Caco-2 (cell line): ENCODE results near the gene MYF5. TPM values are rescaled to one million over a fixed set of nuclear protein-coding genes. Genes with fewer than 3 reads are reported as not detected.

Experiments
- BruUV-seq: library from RNA; stranded (reverse); fragments of 400-500 nt; replicated peaks from 2 replicates; lab custom pipeline; 2021; lab: Mats Ljungman, UMichigan
- CTCF ChIA-PET: fragments of 300-600 bp; sonication (Branson Sonifier 250); formaldehyde crosslinking; loops from one replicate; lab custom pipeline; 2022; ENCODE audit warnings: antibody characterized with exemption; lab: Charles Lee
- POLR2A ChIA-PET: fragments of 300-600 bp; sonication (Branson Sonifier 250); formaldehyde crosslinking; loops from one replicate; lab custom pipeline; 2022; ENCODE audit warnings: antibody characterized with exemption; lab: Charles Lee
- DNase-seq, 2 experiments: peaks; one replicate each; pipeline versions ENCODE4 v3.0.0 to v3.0.0-alpha.2; 2020 to 2022
- H3K27me3 ChIP-seq: replicated peaks from 2 replicates; pipeline ENCODE4 v1.6.0; 2011; ENCODE audit warnings: low read length; ENCODE audit not compliant: control insufficient read depth, insufficient read depth
- H3K36me3 ChIP-seq: 2 replicates; pipeline ENCODE4 v1.5.1; 2011; ENCODE audit warnings: low read length; ENCODE audit not compliant: control insufficient read depth, insufficient read depth
- H3K4me1 ChIP-seq: fragments of 250-450 bp; sonication (Bioruptor Pico); 2 replicates; pipeline ENCODE4 v1.5.1; 2020; ENCODE audit warnings: mild to moderate bottlenecking
- H3K4me3 ChIP-seq: 2 replicates; pipeline ENCODE4 v1.5.1; 2011; ENCODE audit warnings: low read depth, mild to moderate bottlenecking, control low read depth, low read length
- H3K9me3 ChIP-seq: fragments of 250-450 bp; sonication (Bioruptor Pico); 2 replicates; pipeline ENCODE4 v1.5.1; 2020; ENCODE audit warnings: mild to moderate bottlenecking, moderate library complexity
- H3K27ac Mint-ChIP-seq: one replicate; pipeline ENCODE4 v1.8.0; 2022; ENCODE audit warnings: mixed read lengths; ENCODE audit not compliant: unreplicated experiment
- H3K27me3 Mint-ChIP-seq: one replicate; pipeline ENCODE4 v1.8.0; 2022; ENCODE audit warnings: mixed read lengths; ENCODE audit not compliant: insufficient read depth, unreplicated experiment
- H3K36me3 Mint-ChIP-seq: one replicate; pipeline ENCODE4 v1.8.0; 2022; ENCODE audit warnings: mild to moderate bottlenecking, mixed read lengths; ENCODE audit not compliant: insufficient read depth, unreplicated experiment
- H3K4me1 Mint-ChIP-seq: one replicate; pipeline ENCODE4 v1.8.0; 2022; ENCODE audit warnings: low read depth, mixed read lengths; ENCODE audit not compliant: unreplicated experiment
- H3K4me3 Mint-ChIP-seq: one replicate; pipeline ENCODE4 v1.8.0; 2022; ENCODE audit warnings: mild to moderate bottlenecking, moderate library complexity, mixed read lengths; ENCODE audit not compliant: unreplicated experiment
- H3K9me3 Mint-ChIP-seq: one replicate; pipeline ENCODE4 v1.8.0; 2022; ENCODE audit warnings: mixed read lengths; ENCODE audit not compliant: unreplicated experiment
- CTCF ChIP-seq, 2 experiments: fragments of 200-600 bp in 1 of 2; IDR thresholded peaks; 1 replicate in 1 of 2; 2 replicates in 1 of 2; pipeline versions ENCODE4 v1.5.1 to v1.8.0; 2011 to 2022; ENCODE audit warnings: antibody characterized with exemption in 1 of 2, control low read depth in 1 of 2, inconsistent platforms in 1 of 2, low read depth in 1 of 2, low read length in 1 of 2, mild to moderate bottlenecking in 1 of 2, moderate library complexity in 1 of 2; ENCODE audit not compliant: insufficient read depth in 1 of 2, severe bottlenecking in 1 of 2, unreplicated experiment in 1 of 2
- intact Hi-C: fragments of 100-400 bp; cut with micrococcal nuclease; formaldehyde crosslinking; loops from one replicate; pipeline ENCODE4 v1.10.0; 2022; ENCODE audit not compliant: unreplicated experiment
- total RNA-seq: library from RNA; stranded (reverse); gene quantifications from 2 replicates; pipeline ENCODE4 v1.2.3, GENCODE V29; 2022

MYF5 gene
- total RNA-seq, 1 experiment from 2014 or later, result not detected

- intact Hi-C loops, result no loop called here
- Histone ChIP-seq H3K4me3 (no peak overlapping the region), H3K4me1 (no peaks in the 10 kb centered on the region), H3K36me3 (no peaks in the 10 kb centered on the region), H3K9me3 (no peaks in the 10 kb centered on the region), H3K27me3 (no peaks in the 10 kb centered on the region)
- Mint-ChIP-seq H3K36me3 (no peaks in the 10 kb centered on the region), H3K9me3 (no peaks in the 10 kb centered on the region), H3K27me3 (peaks cover 3% of the 10 kb centered on the region), H3K4me1 (no peaks in the 10 kb centered on the region), H3K27ac (no peak overlapping the region), H3K4me3 (no peak overlapping the region)
- POLR2A ChIA-PET, result no interaction called here
- CTCF ChIA-PET, result no interaction called here
- no peak for DNase-seq
- BruUV-seq, result no TSS peak
- no peak for TF ChIP-seq CTCF (IDR thresholded peaks at IDR 0.05; ENCODE audit: insufficient read depth in 1 of 2, low read depth in 1 of 2, low read length in 1 of 2, severe bottlenecking in 1 of 2, unreplicated experiment in 1 of 2)
Observed at GRCh38 chr12:80713419-80713818, 3.3 kb upstream of the MYF5 start.

- Histone ChIP-seq H3K4me3 (no peak overlapping the region), H3K9me3 (no peaks in the 10 kb centered on the region), H3K36me3 (no peaks in the 10 kb centered on the region), H3K4me1 (no peaks in the 10 kb centered on the region), H3K27me3 (no peaks in the 10 kb centered on the region)
- ChIA-PET CTCF (no interaction called here), POLR2A (no interaction called here)
- Mint-ChIP-seq H3K27me3 (peaks cover 3% of the 10 kb centered on the region), H3K4me3 (no peak overlapping the region), H3K4me1 (no peaks in the 10 kb centered on the region), H3K36me3 (no peaks in the 10 kb centered on the region), H3K27ac (no peak overlapping the region), H3K9me3 (no peaks in the 10 kb centered on the region)
- no TSS peak for BruUV-seq
- no peak for DNase-seq
- no peak for TF ChIP-seq CTCF (IDR thresholded peaks at IDR 0.05; ENCODE audit: insufficient read depth in 1 of 2, low read depth in 1 of 2, low read length in 1 of 2, severe bottlenecking in 1 of 2, unreplicated experiment in 1 of 2)
- intact Hi-C loops, result no loop called here
Observed at GRCh38 chr12:80714055-80714454, 2.7 kb upstream of the MYF5 start.

GRCh38 chr12:80714846-80715245, 1.9 kb upstream of the MYF5 start:
- Histone ChIP-seq H3K36me3 (no peaks in the 10 kb centered on the region), H3K9me3 (no peaks in the 10 kb centered on the region), H3K27me3 (no peaks in the 10 kb centered on the region), H3K4me1 (no peaks in the 10 kb centered on the region), H3K4me3 (no peak overlapping the region)
- Mint-ChIP-seq H3K27ac (no peak overlapping the region), H3K27me3 (peaks cover 3% of the 10 kb centered on the region), H3K4me1 (no peaks in the 10 kb centered on the region), H3K36me3 (no peaks in the 10 kb centered on the region), H3K9me3 (no peaks in the 10 kb centered on the region), H3K4me3 (no peak overlapping the region)
- no peak for TF ChIP-seq CTCF (IDR thresholded peaks at IDR 0.05; ENCODE audit: insufficient read depth in 1 of 2, low read depth in 1 of 2, low read length in 1 of 2, severe bottlenecking in 1 of 2, unreplicated experiment in 1 of 2)
- BruUV-seq, result no TSS peak
- intact Hi-C loops, result no loop called here
- CTCF ChIA-PET, result no interaction called here
- DNase-seq, result no peak
- POLR2A ChIA-PET, result no interaction called here
